Stimulated activated naive B cell treated with anti-CD40 and anti-IgM and Interleukin-4, amounts not matched to agents 10 μg/mL and 1 μg/mL and 100 μg/mL, for 72 hours (primary cell): ENCODE data around the gene ZBTB9.
"Not testable (repeated sequence)": the region's sequence is repeated elsewhere in the genome, so short reads cannot be mapped to it uniquely, and the experiment has no call there.

Source experiments
- ATAC-seq, 2 donors: fragments of 150-1000 bp; cut with Tn5 transposase; replicated peaks; 2 replicates each; pipeline ENCODE4 v1.10.0; 2021; ENCODE audit warnings: moderate library complexity in 1 of 2
- DNase-seq: peaks from one replicate; pipeline ENCODE4 v3.0.0; 2021
- H3K27ac Mint-ChIP-seq: one replicate; pipeline ENCODE4 v1.8.0; 2022; ENCODE audit warnings: mild to moderate bottlenecking, mixed read lengths
- H3K27me3 Mint-ChIP-seq, 2 donors: one replicate each; pipeline ENCODE4 v1.8.0; 2022; ENCODE audit warnings: mixed read lengths in 2 of 2
- H3K36me3 Mint-ChIP-seq, 2 donors: one replicate each; pipeline ENCODE4 v1.8.0; 2022; ENCODE audit warnings: mixed read lengths in 2 of 2, mild to moderate bottlenecking in 1 of 2
- H3K4me1 Mint-ChIP-seq, 2 donors: one replicate each; pipeline ENCODE4 v1.8.0; 2022; ENCODE audit warnings: mixed read lengths in 2 of 2, mild to moderate bottlenecking in 1 of 2
- H3K4me3 Mint-ChIP-seq, 2 donors: one replicate each; pipeline ENCODE4 v1.8.0; 2022; ENCODE audit warnings: mild to moderate bottlenecking in 2 of 2, mixed read lengths in 2 of 2, moderate library complexity in 1 of 2
- H3K9me3 Mint-ChIP-seq, 2 donors: one replicate each; pipeline ENCODE4 v1.8.0; 2022; ENCODE audit warnings: mixed read lengths in 2 of 2, mild to moderate bottlenecking in 1 of 2

Gene ZBTB9

GRCh38 chr6:33485680-33486079 lies 31.3 kb downstream of the ZBTB9 start:
- H3K9me3 Mint-ChIP-seq, H3K4me1 Mint-ChIP-seq, H3K27ac Mint-ChIP-seq, H3K4me3 Mint-ChIP-seq, H3K36me3 Mint-ChIP-seq, DNase-seq, ATAC-seq: not testable (repeated sequence)
- peaks cover 11 to 14% of the 10 kb centered on the region in 2 donors for H3K27me3 Mint-ChIP-seq

GRCh38 chr6:33488339-33488738 lies 34.0 kb downstream of the ZBTB9 start:
- peaks cover 11 to 14% of the 10 kb centered on the region in 2 donors for H3K27me3 Mint-ChIP-seq
- H3K27ac Mint-ChIP-seq: no peak overlapping the region
- no peak overlapping the region for H3K4me3 Mint-ChIP-seq
- no peaks in the 10 kb centered on the region for H3K4me1 Mint-ChIP-seq
- ATAC-seq (no peak), DNase-seq (no peak)
- H3K36me3 Mint-ChIP-seq: no peaks in the 10 kb centered on the region
- H3K9me3 Mint-ChIP-seq: no peaks in the 10 kb centered on the region

- Mint-ChIP-seq H3K9me3 (no peaks in the 10 kb centered on the region), H3K27me3 (peaks cover 11 to 14% of the 10 kb centered on the region in 2 donors), H3K4me1 (no peaks in the 10 kb centered on the region), H3K4me3 (no peak overlapping the region), H3K27ac (no peak overlapping the region), H3K36me3 (no peaks in the 10 kb centered on the region)
- ATAC-seq (no peak), DNase-seq (no peak)
Observed at GRCh38 chr6:33490198-33490597, 35.8 kb downstream of the ZBTB9 start.

GRCh38 chr6:33490621-33491020 lies 36.2 kb downstream of the ZBTB9 start:
- no peak for ATAC-seq
- no peak overlapping the region for H3K4me3 Mint-ChIP-seq

GRCh38 chr6:33492093-33492492 lies 37.7 kb downstream of the ZBTB9 start:
- H3K27me3 Mint-ChIP-seq: peaks cover 5 to 14% of the 10 kb centered on the region in 2 donors
- ATAC-seq: no peak

More at GRCh38 chr6:33490621-33491020, 36.2 kb downstream of the ZBTB9 start:
- Mint-ChIP-seq H3K4me1 (no peaks in the 10 kb centered on the region), H3K9me3 (no peaks in the 10 kb centered on the region), H3K27ac (no peak overlapping the region), H3K27me3 (peaks cover 11 to 14% of the 10 kb centered on the region in 2 donors), H3K36me3 (no peaks in the 10 kb centered on the region)
- no peak for DNase-seq

GRCh38 chr6:33497157-33497556 lies 42.8 kb downstream of the ZBTB9 start:
- H3K4me3 Mint-ChIP-seq: no peak overlapping the region
- no peaks in the 10 kb centered on the region for H3K9me3 Mint-ChIP-seq
- H3K27ac Mint-ChIP-seq: no peak overlapping the region
- DNase-seq (no peak), ATAC-seq (no peak)
- H3K27me3 Mint-ChIP-seq: peaks cover 8 to 11% of the 10 kb centered on the region in 2 donors
- no peaks in the 10 kb centered on the region for H3K4me1 Mint-ChIP-seq
- H3K36me3 Mint-ChIP-seq: no peaks in the 10 kb centered on the region

More at GRCh38 chr6:33492093-33492492, 37.7 kb downstream of the ZBTB9 start:
- Mint-ChIP-seq H3K4me3 (no peak overlapping the region), H3K9me3 (no peaks in the 10 kb centered on the region), H3K27ac (no peak overlapping the region), H3K4me1 (no peaks in the 10 kb centered on the region), H3K36me3 (no peaks in the 10 kb centered on the region)
- no peak for DNase-seq

GRCh38 chr6:33502486-33502885 lies 48.1 kb downstream of the ZBTB9 start:
- peaks cover 0 to 3% of the 10 kb centered on the region in 2 donors for H3K9me3 Mint-ChIP-seq
- no peaks in the 10 kb centered on the region for H3K36me3 Mint-ChIP-seq
- no peaks in the 10 kb centered on the region for H3K4me1 Mint-ChIP-seq
- DNase-seq (no peak), ATAC-seq (no peak)
- H3K4me3 Mint-ChIP-seq: no peak overlapping the region
- peaks cover 6 to 8% of the 10 kb centered on the region in 2 donors for H3K27me3 Mint-ChIP-seq
- H3K27ac Mint-ChIP-seq: no peak overlapping the region

- ATAC-seq: no peak
- no peaks in the 10 kb centered on the region for H3K36me3 Mint-ChIP-seq
- peaks cover 8 to 9% of the 10 kb centered on the region in 2 donors for H3K4me1 Mint-ChIP-seq
- H3K27ac Mint-ChIP-seq: no peak overlapping the region
- H3K9me3 Mint-ChIP-seq: peaks cover 0 to 3% of the 10 kb centered on the region in 2 donors
- peaks cover 11 to 13% of the 10 kb centered on the region in 2 donors for H3K27me3 Mint-ChIP-seq
- H3K4me3 Mint-ChIP-seq: no peak overlapping the region
- no peak for DNase-seq
Observed at GRCh38 chr6:33504486-33504885, 50.1 kb downstream of the ZBTB9 start.

GRCh38 chr6:33505548-33506370 lies 51.4 kb downstream of the ZBTB9 start:
- no peak overlapping the region for H3K4me3 Mint-ChIP-seq
- no peaks in the 10 kb centered on the region for H3K36me3 Mint-ChIP-seq
- H3K4me1 Mint-ChIP-seq: peaks cover 9 to 13% of the 10 kb centered on the region in 2 donors
- peaks cover 11 to 12% of the 10 kb centered on the region in 2 donors for H3K27me3 Mint-ChIP-seq
- no peak overlapping the region for H3K27ac Mint-ChIP-seq
- peaks cover 0 to 3% of the 10 kb centered on the region in 2 donors for H3K9me3 Mint-ChIP-seq
- ATAC-seq (no peak), DNase-seq (no peak)
